GM18867 (cell line): ENCODE data around the gene FAM118B.

Source experiments
- ATAC-seq: cut with Tn5 transposase; IDR thresholded peaks from one replicate; pipeline ENCODE4 v1.9.1; 2021; ENCODE audit warnings: mild to moderate bottlenecking, moderate library complexity; ENCODE audit not compliant: unreplicated experiment

Gene FAM118B

GRCh38 chr11:126268361-126268707, 56.8 kb downstream of the FAM118B start:
- ATAC-seq: no peak

- ATAC-seq: peak; percentile 99
These were observed 57.4 kb downstream of the FAM118B start, which contains the start of the genes FOXRED1 and SRPRA for GRCh38 chr11:126268708-126269579. TSS of gene FOXRED1 (plus strand) at chr11:126269154. CDS start at chr11:126269207, 53 bp downstream. TSS of gene SRPRA (minus strand) at chr11:126268895. CDS start at chr11:126268804, 91 bp downstream.

- no peak for ATAC-seq
These were observed 65.7 kb downstream of the FAM118B start for GRCh38 chr11:126277322-126277721.

- ATAC-seq: no peak
These were observed 66.2 kb downstream of the FAM118B start for GRCh38 chr11:126277780-126278179.

- no peak for ATAC-seq
These were observed 67.6 kb downstream of the FAM118B start for GRCh38 chr11:126279191-126279590.

GRCh38 chr11:126280595-126280994, 69.0 kb downstream of the FAM118B start:
- no peak for ATAC-seq

- no peak for ATAC-seq
These were observed 69.7 kb downstream of the FAM118B start for GRCh38 chr11:126281245-126281644.

- ATAC-seq: no peak
These were observed 70.1 kb downstream of the FAM118B start for GRCh38 chr11:126281666-126282175.

GRCh38 chr11:126282361-126282735, 70.8 kb downstream of the FAM118B start:
- ATAC-seq: no peak

GRCh38 chr11:126282736-126283591, 71.4 kb downstream of the FAM118B start, which contains the start of gene TIRAP:
TSS of gene TIRAP (plus strand) at chr11:126283093. CDS start at chr11:126290895, 7,802 bp downstream.
- ATAC-seq: peak; percentile 65

- peak; percentile 61 for ATAC-seq
These were observed 73.2 kb downstream of the FAM118B start for GRCh38 chr11:126284829-126285228.

- no peak for ATAC-seq
These were observed 76.7 kb downstream of the FAM118B start for GRCh38 chr11:126288237-126288636.

- ATAC-seq: no peak
These were observed 79.3 kb downstream of the FAM118B start for GRCh38 chr11:126290887-126291286.

- ATAC-seq: no peak
These were observed 82.1 kb downstream of the FAM118B start for GRCh38 chr11:126293726-126294125.

- no peak for ATAC-seq
These were observed 85.4 kb downstream of the FAM118B start for GRCh38 chr11:126297004-126297403.

GRCh38 chr11:126303623-126304456, 92.3 kb downstream of the FAM118B start, which contains the start of gene DCPS:
TSS of gene DCPS (plus strand) at chr11:126304060. CDS start at chr11:126304081, 21 bp downstream.
- ATAC-seq: peak; percentile 82

- peak; percentile 37 for ATAC-seq
These were observed 93.0 kb downstream of the FAM118B start for GRCh38 chr11:126304457-126305075.

GRCh38 chr11:126305699-126306098, 94.1 kb downstream of the FAM118B start:
- peak; percentile 80 for ATAC-seq

GRCh38 chr11:126307706-126308105, 96.1 kb downstream of the FAM118B start:
- ATAC-seq: no peak

- no peak for ATAC-seq
These were observed 96.7 kb downstream of the FAM118B start for GRCh38 chr11:126308271-126308671.
